ENCODE results near the gene LMBR1L.

Gene LMBR1L

DNA sequence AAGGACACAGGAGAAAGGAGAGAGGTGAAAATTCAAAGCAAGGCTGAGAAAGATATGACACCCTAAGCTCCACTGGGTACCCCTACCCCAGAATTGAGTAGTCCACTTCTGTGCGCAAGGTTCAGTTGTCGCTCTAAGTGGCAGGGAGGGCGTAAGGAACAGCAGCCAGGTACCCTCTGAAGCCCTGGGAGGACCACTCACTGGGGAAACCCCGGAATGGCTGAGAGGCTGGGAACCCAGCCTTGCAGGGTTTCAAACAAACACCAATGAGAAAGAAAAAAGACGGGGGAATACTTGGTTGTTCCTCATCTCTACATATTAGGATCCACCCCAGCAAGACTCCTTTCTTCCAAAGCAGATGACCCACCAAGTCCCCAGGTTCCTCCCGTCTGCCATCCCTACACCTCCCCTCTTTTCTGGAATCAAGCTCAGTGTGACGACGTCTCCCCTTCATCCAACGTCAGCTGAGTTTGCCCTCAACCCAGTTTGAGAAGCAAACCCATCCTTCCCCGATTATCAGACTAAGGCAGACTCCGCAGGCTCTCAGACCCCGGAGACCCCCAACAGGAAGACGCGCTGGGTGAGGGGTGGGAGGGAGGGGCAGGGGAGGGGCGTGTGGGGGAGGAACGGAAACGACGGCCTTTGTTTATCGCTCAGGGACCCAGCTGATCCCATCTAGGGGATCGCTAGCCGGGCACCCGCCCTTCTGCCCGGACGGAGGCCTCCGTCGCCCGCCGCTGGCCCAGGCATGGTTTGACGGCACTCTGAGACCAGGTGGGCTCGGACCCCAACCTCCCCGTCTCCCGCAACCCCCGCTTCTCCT lies 795 bp downstream of the LMBR1L start:
- DNase-seq, result peak; percentile 65

DNA sequence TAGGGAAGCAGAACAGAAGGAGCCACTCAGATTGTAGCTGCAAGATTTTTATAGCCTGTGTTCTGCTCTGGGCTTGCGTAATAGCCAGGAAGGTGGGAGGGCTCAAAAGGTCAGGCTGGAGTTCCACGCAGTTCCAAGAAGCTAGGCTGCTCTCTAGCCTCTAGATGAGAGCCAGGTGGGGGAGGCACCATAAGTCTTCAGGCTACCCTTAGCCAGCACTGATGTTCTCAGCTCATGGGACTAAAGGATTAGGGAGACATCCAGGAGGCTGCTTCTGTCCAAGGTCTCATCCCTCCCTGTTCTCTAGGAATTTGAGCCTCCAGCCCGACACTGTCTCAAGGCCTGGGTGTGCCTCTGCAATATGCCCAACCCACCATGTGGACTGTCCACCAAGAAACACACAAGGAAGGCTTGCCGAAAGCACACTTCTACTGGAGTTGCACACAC lies 1.7 kb downstream of the LMBR1L start:
- peak; percentile 45 for DNase-seq

DNA sequence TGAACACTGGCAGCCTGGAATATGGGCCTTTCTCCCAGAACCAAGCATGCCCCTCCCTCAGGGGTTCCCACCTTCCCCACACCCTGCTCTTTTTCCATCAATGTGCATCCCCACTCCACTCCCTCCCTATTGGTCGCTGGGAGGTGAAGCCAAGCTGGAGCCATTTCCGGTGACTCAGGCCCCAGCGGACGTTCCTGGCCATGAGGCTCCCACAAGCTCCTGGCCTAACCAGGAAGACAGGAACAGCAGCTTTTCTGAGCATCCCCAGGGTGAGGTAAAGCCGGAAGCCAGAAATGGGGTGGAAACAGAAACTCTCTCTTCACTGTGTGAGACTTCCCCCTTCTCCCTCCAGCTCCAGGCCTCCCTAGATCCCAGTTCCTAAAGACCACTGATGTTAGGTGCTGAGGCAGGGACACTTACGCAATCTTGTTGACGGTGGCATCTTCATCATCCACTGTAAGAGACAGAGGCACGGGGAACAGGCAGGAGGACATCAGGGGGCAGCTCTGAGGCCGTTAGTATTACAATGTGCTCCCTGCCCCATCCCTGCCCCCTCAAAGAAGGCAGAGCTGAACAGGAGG lies 5.1 kb downstream of the LMBR1L start:
- peak; percentile 48 for DNase-seq

DNA sequence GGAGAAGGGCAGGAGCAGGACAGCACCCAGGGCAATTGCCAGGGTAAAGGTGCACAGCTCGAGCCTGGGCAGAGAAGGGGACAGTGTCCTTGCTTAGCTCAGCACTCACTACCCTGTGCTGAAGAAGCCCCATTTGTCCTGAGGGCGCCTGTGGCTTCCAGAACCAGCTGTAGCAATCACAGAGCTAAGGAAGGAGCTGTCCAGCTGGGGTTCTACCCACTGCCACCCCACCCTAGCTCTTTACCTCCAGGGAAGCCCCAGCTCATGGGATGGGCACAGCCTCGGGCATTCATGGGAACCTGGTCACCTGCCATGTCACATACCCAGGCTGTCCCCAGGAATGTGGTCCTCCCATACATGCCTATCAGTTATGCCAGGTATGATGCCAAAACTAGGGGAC lies 5.8 kb downstream of the LMBR1L start:
- DNase-seq, result no peak

DNA sequence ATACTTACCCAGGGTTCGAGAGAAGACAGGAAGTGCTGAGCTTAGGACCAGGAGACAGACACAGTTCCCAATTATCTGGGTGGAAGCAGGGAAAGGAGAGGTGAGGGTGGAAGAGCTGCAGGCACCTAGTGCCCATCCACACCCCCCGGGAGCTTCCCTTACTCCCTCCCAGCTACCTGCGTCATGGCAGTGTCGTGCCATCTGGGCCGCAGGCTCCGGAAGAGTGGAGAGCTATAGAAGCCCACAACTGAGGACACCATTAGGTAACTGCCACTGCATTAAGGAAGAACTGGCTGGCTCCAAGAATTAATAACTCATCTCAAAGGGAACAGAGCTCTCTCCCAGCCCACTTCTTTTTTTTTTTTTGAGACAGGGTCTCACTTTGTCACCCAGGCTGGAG lies 10.3 kb downstream of the LMBR1L start:
- DNase-seq, result no peak

DNA sequence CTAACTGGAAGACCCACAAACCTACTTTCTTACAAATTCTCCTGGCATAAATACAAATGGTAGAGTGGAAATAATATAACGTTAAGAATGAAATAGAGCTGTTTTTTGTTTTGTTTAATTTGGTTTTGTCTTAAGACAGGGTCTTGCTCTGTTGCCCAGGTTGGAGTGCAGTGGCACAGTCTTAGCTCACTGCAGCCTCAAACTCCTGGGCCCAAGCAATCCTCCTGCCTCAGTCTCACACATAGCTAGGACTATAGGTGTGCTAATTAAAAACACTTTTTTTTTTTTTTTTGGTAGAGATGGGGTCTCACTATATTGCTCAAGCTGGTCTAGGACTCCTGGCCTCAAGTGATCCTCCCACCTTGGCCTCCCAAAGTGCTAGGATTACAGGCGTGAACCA lies 11.9 kb downstream of the LMBR1L start:
- no peak for DNase-seq

DNA sequence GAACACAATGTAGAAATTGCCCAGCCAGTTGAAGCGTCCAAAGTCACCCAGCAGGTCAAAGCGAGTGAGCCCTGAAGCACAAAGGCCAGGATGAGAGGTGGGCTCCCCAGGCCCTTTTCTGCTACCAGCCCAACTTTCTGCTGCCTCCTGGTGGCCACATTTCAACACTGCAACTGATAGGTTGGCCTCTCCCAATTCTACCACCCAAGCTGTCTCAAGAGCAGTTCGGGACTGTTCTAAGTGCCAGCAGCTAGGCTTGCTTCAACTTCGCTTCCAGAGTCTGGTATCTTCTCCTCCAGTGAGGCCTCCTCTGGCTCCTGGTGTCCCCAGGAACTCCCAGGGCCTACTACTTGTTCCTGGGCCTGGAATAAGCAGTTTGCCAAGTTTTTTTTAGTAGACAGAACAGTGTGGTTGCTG lies 12.6 kb downstream of the LMBR1L start:
- DNase-seq, result peak; percentile 45

DNA sequence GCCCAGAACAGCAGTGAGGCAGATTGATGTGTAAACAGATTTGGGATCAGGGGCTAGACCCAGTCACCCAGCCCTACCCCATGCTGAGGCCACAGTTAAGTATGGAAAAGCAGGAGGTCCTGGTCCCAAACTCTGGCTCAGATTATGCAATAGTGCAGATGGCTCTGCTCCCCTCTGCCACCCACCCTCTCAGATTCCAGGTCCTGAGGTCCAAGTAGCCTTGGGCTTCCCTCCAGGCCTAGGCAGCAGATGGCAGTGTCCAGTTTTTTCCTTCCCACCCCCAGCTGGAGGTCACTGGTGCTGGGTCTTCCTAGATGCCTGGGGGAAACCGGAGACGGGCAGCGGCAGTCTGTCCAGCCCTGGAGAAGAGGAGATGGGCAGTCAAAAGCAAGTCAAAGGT lies 13.3 kb downstream of the LMBR1L start:
- no peak for DNase-seq

DNA sequence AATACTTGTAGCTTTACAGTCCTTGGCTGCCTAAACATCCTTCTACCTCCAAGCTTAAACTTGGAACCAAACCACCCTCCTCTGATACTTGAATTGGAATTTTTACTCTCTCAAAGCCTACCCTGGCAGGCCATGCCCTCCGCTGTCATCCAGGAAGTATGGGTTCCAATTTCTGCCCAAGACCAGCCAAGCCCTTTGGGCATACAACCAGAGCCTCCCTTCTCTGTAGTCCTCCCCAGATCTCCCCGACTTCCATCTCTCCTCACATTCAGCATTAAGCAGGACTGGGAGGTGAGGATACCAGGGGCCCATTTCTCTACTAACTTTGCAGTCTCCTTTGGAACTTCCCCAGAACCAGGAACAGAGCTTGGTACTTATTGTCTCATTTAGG lies 15.7 kb downstream of the LMBR1L start:
- DNase-seq, result no peak

DNA sequence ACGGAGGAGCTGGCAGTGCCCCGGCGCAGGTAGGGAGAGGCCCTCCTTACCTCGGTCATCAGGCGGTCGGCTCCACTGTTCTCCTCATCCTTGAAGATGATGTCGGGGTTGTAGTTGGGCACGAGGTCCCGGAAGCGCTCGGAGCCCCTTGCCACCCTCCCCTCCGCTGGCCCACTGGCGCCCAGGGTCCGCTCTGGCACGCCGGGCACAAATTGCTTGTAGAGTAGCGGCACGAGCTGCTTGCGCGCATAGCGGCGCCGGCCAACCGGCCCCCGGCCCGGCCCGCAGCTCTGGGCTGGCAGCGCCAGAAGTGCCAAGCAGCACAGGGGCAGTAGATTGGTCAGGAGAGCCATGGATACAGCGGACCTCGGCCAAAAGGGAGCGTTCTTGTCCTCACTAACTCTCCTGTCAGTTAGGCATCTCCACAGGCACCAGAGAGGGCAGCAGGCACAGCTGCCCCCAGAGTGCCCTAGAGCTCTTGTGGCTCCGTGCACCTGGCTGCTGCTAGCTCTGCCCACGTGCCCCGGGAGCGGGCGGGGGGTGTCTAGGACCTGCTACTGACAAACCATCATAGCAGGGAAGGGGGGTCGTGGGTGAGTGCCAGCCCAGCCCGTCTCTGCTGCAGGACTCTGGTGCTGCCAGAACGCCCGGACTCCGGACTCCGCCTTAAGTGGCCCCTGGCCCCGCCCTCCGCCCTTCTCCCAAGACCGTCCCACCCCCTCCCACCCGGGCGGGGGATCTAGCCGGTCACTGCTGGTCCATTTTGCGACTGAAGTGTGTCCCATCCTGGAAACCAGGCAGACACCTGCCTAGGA lies 16.3 kb downstream of the LMBR1L start, which contains the start of gene DHH:
Gene DHH, minus strand, starts transcription at position 642 of the 815 bp plus-strand sequence. Its CDS starts 289 bp downstream, at position 353.
- DNase-seq, result peak; percentile 50

DNA sequence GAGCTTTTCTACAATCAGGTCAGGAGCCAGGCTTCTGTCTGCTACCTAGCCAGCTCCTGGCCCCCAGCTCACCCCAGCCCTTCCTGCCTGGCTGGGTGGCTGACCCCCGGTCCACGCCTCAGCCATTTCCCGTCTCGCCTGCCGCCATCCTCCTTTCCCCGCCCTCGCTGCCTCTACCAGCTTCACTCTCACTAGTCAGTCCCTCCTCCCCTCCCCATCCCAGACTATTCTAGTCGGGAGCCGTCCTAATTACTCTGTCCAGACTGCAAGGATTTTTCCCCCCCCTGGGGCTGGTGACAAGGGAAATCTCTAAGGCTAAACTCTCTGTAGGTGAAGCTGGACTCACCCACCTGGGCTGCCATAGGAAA lies 16.9 kb downstream of the LMBR1L start:
- no peak for DNase-seq

DNA sequence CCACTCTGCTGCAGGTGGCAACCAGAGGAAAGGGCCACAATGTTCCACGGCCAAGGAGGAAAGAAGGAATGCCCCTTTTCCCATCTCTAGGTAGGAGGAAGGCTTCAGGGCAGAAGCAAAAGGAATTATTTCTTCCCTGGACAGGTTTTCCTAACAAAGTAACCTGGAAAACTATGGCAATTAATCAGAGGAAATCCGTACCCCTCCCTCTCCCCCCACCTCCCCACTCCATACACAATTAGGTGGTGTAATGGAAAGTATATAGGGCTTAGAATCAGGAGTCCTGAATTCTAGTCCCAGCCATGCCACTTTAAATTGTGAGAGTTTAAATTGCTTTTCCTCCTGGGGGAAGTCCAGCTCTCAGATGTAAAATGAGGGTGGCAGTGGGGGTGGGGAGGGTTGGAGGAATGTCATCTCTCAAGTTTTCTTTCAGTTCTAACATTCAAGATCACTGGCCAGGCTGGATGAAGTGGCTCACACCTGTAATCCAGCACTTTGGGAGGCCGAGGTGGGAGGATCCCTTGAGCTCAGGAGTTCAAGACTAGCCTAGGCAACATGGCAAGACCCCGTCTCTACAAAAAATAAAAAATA lies 17.7 kb downstream of the LMBR1L start:
- no peak for DNase-seq

DNA sequence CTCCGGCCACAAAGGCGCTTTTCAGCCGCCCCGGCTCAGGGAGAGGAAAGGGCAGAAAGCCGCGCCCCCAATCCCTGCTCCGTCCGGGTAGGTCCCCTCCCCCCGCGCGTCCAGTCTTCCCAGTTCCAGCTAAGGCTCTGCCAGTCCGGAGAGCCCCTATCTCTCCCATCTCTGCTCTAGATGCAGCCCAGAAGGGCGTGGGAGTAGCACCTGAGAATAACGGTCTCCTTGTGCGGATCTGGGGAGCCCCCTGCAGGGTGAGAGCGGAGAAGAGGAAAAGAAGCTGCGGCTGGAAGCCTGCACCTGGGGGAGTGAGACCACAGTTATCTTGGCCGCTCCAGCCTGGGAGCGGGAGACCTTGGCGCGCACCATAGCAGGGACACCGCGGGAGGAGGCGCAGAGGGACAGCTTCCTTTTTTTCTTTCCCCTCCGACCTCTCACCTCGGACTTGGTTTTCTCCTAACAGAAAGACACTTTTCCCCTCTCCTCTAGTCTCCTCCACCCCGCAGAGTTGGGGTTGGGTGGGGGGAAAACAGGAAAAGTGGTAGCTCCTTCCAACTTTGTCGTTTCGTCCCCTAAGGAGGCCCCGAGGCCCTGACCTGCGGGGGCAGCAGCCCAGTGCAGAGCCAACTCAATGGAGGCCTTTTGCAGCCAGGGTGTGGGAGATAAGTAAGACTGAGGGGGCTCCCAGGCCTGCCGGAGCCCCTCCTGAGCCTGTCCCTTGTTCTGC lies 18.4 kb downstream of the LMBR1L start:
- peak; percentile 46 for DNase-seq

DNA sequence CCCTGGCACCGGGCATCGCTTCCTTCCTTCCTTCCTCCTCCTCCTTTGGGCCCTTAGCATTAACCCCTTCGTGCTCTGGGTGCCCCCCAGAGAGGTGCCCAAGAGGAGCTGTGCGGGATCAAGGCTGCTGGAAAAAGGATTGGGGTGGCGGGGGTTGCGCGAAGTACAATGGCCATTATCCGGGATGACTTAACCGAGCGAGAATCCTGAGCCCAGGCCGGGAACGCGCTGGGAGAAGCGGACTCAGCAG lies 18.9 kb downstream of the LMBR1L start:
- no peak for DNase-seq

DNA sequence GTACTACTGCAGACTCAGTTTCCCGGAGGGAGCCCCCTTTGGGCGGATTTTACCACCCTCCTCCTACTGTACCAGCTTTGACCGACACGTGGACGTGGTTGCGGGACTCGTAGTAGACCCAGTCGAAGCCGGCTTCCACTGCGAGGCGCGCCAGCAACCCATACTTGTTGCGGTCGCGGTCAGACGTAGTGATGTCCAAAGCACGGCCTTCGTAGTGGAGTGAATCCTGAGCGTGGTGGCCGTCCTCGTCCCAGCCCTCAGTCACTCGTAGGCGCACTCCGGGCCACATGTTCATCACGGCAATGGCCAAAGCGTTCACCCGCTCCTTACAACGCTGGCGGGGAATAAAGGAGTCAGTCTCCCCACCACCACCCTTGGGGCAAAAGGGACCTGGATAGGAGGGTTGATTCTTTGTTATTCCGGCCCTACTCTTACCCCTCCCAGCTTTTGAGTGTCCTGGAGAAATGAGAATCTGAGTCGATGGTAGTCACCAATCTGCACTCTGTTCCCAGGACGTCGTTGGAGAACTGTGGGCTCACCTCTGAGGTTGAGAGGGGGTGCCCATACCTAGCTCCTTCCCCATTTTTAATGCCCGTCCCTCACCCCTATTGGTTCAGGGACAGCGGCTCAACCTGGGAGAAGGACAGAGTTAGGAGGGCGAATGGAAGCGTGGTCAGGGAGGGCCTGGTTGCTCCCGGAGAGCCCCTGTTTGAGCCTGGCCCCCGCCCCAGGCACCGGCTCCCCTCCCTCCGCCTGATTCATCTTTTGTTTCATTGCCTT lies 19.4 kb downstream of the LMBR1L start:
- DNase-seq, result no peak

DNA sequence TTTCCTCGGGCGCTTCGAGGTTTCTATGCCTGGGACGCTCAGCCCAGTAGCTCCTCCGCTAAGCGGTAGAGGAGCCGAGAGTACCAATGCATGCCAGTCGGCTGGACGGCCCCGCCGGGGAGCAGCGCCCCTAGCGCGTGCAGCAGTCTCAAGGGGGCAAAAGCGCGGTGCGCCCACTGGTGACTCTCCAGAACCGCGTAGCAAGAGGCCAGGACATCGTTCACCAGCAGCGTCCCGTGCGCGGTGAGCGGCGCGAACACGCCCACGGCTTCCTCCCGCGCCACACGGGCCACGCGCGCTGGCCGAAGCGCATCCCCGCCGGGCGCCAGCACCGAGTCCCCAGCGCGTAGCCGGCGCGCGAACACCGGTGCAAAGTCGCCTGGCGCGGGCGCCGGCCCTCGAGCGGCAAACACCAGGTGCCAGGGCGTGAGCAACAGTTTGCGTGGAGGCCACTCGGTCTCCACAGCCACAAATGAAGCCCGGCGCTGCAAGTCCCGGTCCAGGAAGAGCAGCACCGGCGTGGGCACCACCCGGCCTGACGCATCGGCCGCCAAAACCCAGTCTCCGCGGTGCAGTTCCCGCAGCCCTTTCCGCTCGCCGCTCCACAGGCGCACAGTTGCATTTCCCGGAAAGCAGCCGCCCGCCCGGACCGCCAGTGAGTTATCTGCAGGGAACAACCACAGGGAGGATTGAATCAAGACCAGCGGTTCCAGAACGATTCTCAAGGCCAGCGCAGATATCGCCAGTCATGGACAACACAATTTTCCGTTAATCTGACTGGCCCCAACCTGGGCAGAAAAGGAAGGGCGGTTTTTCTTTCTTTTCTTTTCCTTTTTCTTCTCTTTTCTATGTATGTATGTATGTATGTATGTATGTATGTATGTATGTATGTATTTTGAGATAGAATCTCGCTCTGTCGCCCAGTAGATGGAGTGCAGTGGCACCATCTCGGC lies 20.6 kb downstream of the LMBR1L start:
- DNase-seq, result peak; percentile 73

DNA sequence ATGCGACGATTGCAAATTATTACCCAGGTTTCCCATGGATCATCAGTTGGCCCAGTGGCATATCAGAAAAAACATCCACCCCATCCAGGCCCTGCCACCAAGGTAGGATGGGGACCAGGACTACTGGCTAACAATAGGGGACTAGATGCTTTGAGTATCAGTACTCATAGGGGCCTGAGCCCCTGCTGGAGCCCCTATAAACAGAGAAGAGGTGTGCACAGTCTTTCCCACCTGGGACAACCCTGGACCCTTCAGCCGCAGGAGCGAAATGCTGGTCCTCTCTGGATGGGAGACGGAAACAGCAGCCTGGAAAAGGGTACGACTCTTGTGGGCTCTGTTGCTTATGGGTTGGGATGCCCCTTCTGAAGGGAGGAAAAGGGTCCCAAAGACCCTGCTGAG lies 21.7 kb downstream of the LMBR1L start:
- DNase-seq, result no peak

DNA sequence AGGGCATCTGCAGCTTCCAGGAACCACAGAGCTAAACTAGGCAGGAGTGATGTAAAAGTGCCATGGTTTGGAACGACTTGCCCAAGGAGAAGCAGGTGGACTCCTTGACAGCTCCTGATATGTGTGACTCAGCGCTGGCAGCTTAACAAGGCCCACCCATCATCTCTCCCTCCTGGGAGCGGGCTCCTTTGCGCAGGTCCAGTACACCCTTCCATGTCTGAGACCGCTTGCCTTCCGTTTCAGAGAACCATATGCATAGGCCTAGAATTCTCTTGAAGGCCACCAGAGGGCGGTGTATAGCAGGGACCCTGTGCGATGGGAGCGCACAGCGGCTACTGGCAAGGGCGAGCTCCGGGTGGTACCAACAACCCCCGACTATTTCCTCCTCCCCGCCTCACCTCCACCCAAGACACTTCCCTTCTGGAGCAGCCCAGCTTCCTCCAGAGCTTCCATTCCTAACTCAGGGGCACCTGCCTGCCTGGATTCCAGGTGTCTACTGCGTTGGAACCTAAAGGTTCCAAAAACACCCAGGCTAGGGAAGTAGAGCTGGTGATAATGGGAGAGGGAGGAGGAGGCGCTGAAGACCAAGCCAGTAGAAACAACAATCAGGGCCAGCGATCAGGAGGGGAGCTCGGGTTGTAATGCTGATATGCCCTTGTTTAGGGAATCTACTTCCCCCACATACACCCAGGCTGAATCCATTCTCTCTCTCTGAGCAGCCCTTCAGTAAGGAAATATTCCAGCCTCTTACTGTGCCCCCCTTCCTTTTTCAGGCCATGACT lies 22.3 kb downstream of the LMBR1L start:
- peak; percentile 85 for DNase-seq

DNA sequence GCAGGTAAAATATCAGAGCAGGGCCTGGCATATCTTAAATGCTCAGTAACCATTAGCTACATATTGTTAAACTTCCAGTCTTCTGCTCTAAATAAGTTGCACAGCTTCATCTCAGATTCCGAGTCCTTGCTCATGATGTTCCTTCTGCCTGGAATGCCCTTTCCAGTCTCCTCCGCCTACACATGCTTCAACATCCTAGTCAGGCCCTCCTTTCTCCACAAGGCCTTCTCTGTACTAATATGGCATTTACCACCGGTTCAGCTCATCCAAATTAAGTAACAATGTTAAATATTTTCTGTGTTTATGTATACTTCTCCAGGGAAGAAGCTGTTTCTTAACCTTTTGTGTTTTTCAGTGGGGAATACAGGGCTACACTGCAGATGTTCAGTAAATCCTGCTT lies 24.5 kb downstream of the LMBR1L start:
- no peak for DNase-seq

DNA sequence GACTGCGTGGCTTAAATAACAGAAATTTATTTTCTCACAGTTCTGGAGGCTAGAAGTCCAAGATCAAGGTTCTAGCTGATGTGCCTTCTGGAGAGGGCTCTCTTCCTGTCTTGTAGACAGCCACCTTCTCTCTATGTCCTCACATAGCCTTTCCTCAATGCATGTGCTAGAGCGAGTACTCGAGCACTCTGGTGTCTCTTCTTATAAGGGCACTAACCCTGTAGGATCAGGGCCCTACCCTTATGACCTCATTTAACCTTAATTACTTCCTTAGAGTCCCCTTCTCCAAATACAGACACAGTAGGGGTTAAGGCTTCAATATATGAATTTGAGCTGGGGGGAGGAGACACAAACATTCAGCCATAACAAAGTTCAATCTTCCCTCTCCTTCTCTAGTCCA lies 26.2 kb downstream of the LMBR1L start:
- DNase-seq, result no peak
